GM21528 (cell line): ENCODE results near the gene SEPHS1.

Experiments used
- ATAC-seq: cut with Tn5 transposase; IDR thresholded peaks from one replicate; pipeline ENCODE4 v1.9.1; 2021; ENCODE audit warnings: mild to moderate bottlenecking, moderate library complexity; ENCODE audit not compliant: unreplicated experiment, low FRiP score

SEPHS1 gene

DNA sequence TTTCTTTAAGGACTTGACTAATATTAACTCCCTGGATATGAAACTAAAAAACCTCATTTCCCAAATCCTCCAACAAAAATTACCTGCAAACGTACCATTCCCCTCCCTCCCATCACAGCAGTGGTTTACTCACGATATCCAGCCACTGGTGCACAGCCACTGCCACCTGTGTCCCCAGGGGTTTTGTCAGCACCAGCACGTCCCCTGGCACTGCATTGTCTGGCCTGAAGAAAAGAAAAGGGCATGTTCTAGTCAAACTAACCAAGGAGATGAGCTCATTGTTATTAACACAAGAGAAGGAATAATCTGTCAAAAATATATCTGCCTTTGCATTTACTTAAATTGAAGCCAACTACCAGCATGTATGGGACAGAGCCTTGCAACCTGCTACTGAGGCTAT is 18.5 kb downstream of the SEPHS1 start:
- ATAC-seq: no peak

DNA sequence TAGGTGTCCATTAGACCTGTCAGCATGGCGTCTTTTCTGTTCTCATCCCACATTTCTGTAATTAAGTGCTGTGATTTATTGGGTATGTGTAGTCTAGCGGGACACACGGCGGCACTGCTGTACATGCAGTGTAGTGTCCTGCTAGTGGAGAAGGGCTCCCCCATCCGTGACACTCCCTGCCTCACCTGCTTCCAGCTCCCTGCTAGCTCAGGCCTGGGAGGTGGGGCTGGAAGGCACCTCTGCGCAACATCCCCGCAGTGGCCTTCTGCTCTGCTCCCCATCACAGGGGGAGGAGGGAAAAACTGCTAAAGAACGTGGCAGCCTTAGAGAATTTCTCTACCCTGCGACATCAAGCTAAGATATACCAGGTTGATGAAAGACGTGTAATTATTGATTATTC is 19.5 kb downstream of the SEPHS1 start:
- ATAC-seq: no peak

GRCh38 chr10:13328126-13328525 is 20.0 kb downstream of the SEPHS1 start:
- no peak for ATAC-seq

- ATAC-seq: no peak
Observed at GRCh38 chr10:13327534-13327933, 20.6 kb downstream of the SEPHS1 start.

DNA sequence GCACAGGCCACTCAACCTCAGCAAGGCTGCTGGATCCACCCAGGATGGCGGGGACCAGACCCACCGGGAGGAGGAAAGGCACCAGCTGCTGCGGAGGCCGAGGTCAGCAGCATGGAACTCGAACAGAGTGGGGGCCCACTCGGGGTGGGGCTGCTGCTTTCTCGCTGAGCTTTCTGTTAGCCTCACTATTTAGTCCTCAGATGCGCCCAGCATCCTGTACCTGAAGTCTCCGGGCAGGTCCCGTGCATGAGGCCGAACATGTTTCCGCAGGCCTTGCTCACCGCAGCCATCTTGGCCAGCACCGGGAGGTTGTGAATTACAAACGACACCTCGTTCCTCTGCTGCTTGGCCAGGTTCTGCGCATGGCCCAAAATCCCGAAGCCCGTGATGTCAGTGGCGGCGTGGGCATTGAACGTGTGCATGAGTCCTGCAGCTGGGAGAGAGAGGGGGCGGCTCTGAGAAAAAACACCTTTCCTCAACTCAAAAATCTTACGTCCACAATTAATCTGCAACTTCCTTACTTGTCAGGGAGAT is 25.4 kb downstream of the SEPHS1 start:
- ATAC-seq: no peak

GRCh38 chr10:13321576-13321975 is 26.5 kb downstream of the SEPHS1 start:
- ATAC-seq: no peak

DNA sequence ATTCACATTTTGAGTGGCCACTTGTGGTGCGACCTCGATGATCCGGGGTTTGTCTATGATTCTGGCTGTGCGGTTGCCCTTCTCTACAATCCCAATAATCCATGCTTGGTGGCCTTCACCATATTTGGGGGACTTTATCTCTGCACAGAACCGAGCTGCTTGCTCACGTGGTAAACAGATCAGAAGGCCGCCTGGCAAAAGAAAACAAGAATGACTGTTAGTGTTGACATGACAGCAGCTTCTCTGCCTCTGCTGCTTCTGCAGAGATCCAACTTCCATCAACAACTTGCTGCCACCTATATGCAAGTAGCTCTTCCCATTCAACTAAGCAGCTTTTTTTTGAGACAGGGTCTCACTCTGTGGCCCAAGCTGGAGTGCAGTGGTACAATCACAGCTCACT is 28.9 kb downstream of the SEPHS1 start:
- ATAC-seq: no peak

DNA sequence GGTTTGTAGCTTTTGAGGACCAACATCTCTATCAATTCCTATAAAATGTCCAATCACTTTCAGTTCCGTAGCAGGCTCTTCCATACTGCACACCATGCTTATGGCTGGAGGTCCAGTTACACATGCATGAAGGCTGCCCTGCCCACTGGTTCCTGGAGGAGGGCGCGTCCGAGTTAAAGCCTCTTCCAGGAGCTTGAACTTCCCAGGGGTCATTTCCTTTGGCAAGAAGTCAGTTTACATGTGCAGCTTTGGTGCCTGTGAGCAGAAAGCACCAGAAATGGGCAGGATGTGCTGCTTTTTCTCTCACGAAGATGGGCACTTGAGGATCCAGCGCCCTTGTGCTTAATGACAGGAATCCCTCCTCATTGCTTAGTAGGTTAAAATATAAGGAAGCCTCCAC is 30.6 kb downstream of the SEPHS1 start:
- no peak for ATAC-seq

GRCh38 chr10:13316635-13317311 is 31.3 kb downstream of the SEPHS1 start:
- no peak for ATAC-seq

DNA sequence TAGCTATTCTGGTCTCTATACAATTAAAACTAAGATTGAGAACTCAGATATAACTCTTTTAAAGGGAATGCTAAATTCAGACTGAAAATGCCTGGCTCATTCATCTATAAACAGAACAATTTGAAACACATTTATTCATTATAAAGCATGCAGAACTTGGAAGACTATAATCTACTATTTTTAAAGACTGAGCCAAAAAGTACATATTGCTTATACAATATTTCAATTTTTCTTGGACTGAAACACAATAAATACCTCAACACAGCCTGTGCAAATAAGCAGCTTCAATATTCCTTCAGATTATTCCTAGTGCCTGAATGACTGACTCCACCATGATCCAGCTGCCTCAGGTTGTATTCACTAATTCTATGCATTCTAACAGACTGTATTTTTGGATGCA is 32.7 kb downstream of the SEPHS1 start:
- ATAC-seq: no peak

GRCh38 chr10:13311177-13311575 is 36.9 kb downstream of the SEPHS1 start:
- no peak for ATAC-seq

DNA sequence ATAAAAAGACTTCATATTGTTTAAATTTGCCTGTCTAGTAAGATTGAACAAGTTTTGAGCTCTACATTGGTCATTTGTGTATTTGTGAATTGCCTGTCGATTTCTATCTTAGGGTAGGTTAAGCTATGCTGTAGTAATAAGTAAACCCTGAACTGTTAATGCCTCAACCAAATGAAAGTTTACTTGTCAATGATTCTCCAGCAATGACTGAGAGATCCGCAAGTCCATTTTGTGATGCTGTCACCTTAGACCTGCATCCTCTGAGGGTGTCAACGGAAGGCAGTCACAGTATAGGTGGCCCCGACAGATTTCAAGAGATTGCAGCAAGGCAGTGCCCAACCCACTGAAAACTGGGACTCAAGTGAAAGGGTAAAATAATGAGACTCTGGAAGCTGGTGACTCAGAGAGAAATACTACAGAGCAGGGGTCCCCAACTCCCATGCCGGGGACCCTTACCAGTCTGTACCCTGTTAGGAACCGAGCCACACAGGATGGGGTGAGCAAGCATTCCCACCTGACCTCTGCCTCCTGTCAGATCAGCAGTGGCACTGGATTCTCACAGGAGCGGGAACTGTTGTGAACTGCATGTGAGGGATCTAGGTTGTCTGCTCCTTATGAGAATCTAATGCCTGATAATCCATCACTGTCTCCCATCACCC is 37.4 kb downstream of the SEPHS1 start:
- ATAC-seq: no peak

- no peak for ATAC-seq
Observed at GRCh38 chr10:13309792-13310191, 38.3 kb downstream of the SEPHS1 start.

DNA sequence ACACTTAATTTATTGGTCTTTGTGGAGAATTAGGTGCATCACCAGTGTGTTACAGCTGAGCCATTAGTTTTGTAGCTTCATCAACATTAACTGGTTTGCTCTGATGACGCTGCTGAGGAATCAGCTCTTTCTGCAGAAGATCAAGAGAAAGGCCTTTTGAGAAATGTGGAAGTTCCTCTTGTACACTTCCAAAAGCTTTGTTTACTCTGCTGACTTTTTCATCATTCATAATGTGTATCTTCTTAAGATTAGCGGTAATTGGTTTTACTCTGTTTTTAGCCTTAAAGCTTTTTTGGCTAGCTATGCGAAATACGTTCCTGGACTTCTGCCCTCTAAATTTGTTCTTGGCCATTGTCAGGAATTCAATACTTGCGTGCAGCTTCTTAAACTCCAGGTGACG is 40.0 kb downstream of the SEPHS1 start:
- ATAC-seq: no peak

DNA sequence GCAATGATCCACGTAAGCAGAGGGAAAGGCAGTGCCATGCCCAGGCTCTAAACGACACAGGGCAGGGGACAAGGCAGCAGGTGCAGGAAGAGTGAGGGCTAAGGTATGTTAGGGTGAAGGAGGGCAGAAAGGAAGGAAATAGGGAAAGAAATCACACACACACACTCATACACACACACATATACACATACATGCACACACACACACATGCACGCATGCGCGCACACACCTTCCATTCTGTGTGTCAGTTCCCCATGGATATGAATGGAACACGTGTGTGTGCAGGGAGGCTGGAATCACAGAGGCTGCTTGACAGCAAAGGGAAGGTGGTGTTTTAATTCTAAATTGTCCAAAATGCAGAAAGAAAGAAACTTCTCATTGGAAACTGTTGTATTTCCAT is 42.0 kb downstream of the SEPHS1 start:
- ATAC-seq: no peak

DNA sequence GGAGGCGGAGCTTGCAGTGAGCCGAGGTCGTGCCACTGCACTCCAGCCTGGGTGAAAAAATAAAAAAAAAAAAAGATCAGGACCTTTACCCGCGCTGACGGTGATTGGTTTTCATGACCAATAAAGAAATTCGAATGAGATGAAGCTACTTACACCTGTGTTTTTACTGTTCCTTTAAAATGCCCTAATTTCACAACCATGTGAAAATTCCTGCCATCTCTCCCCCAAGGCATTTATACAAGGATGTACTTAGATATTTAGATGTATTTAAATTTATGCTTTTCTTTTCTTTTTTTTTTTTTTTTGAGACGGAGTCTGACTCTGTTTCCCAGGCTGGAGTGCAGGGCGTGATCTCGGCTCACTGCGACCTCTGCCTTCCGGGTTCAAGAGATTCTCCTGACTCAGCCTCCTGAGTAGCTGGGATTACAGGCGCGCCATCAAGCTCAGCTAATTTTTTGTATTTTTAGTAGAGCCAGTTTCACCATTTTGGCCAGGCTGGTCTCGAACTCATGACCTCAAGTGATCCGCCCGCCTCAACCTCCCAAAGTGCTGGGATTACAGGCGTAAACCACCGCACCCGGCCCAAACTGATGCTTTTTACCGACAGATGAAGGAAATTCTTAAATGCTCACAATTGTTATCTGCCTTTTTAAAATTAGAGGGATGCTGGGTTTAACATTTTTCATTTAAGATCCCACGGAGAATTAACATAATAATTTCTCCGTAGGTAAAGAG is 45.1 kb downstream of the SEPHS1 start:
- no peak for ATAC-seq

GRCh38 chr10:13299437-13300287 is 48.4 kb downstream of the SEPHS1 start, which contains the start of gene PHYH:
TSS of gene PHYH (minus strand) at chr10:13300064. CDS start at chr10:13300042, 22 bp downstream.
- ATAC-seq: peak; percentile 66

GRCh38 chr10:13298748-13299436 is 49.2 kb downstream of the SEPHS1 start:
- peak; percentile 3 for ATAC-seq

DNA sequence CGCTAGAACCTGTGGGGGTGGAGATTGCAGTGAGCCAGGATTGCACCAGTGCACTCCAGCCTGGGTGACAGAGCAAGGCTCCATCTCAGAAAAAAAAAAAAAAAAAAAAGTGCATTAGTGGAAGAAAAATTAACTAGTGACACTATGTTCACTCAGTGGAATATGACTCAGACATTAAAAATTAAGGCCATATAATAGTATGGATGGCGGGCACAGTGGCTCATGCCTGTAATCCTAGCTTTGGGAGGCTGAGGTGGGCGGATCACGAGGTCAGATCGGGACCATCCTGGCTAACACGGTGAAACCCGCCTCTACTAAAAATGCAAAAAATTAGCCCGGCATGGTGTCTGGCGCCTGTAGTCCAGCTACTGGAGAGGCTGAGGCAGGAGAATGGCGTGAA is 51.6 kb downstream of the SEPHS1 start:
- no peak for ATAC-seq

DNA sequence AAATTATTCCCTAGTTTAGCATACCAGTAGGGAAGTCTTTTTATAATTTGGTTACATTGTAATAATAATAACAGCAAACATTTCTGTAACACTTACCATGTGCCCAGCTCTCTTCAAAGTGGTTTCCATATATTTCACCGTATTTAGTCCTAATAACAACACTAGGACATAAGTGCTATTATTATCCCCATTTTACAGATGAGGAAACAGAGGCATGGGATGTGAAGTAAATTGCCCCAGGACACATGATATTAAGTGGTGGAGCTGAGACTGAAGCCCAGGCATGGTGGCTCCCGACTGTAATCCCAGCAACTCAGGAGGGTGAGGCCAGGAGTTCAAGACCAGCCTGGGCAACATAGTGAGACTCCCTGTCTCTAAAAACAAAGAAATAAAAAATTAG is 53.3 kb downstream of the SEPHS1 start:
- ATAC-seq: no peak
